Kidney epithelial cell (primary cell): ENCODE data around the gene CRYM. TPM values are rescaled to one million over a fixed set of nuclear protein-coding genes. Genes with fewer than 3 reads are reported as not detected.

Experiments used
- DNase-seq: peaks from one replicate; pipeline ENCODE4 v3.0.0-alpha.2; 2010; ENCODE audit warnings: low read depth
- H3K27me3 ChIP-seq: 2 replicates; pipeline ENCODE4 v1.6.0; 2011; ENCODE audit warnings: low read length; ENCODE audit not compliant: control insufficient read depth, insufficient read depth
- H3K36me3 ChIP-seq: 2 replicates; pipeline ENCODE4 v1.5.1; 2011; ENCODE audit warnings: low read length; ENCODE audit not compliant: control insufficient read depth, insufficient read depth
- H3K4me3 ChIP-seq: 2 replicates; pipeline ENCODE4 v1.5.1; 2011; ENCODE audit warnings: low read depth, mild to moderate bottlenecking, control low read depth, low read length
- CTCF ChIP-seq: IDR thresholded peaks from 2 replicates; pipeline ENCODE4 v1.5.1; 2011; ENCODE audit warnings: mild to moderate bottlenecking, moderate library complexity, low read length, control low read depth, inconsistent platforms; ENCODE audit not compliant: insufficient read depth, poor library complexity, severe bottlenecking
- total RNA-seq: library from RNA; depleted of rRNA; stranded (reverse); fragments of >200 nt; gene quantifications from 2 replicates; pipeline ENCODE4 v1.2.3, GENCODE V29; 2015

Gene CRYM
- total RNA-seq, 1 donor from 2014 or later = 2.0 TPM

- no peak for DNase-seq
- TF ChIP-seq CTCF = no peak
- Histone ChIP-seq H3K4me3 (no peak overlapping the region), H3K36me3 (no peaks in the 10 kb centered on the region), H3K27me3 (peaks cover 11% of the 10 kb centered on the region)
Observed at GRCh38 chr16:21281698-21282389, 3.8 kb upstream of the CRYM start.

GRCh38 chr16:21279501-21279900 is 1.4 kb upstream of the CRYM start:
- no peak for TF ChIP-seq CTCF
- no peak overlapping the region for H3K4me3 ChIP-seq
- H3K27me3 ChIP-seq = peaks cover 13% of the 10 kb centered on the region
- no peaks in the 10 kb centered on the region for H3K36me3 ChIP-seq
- DNase-seq = no peak

DNA sequence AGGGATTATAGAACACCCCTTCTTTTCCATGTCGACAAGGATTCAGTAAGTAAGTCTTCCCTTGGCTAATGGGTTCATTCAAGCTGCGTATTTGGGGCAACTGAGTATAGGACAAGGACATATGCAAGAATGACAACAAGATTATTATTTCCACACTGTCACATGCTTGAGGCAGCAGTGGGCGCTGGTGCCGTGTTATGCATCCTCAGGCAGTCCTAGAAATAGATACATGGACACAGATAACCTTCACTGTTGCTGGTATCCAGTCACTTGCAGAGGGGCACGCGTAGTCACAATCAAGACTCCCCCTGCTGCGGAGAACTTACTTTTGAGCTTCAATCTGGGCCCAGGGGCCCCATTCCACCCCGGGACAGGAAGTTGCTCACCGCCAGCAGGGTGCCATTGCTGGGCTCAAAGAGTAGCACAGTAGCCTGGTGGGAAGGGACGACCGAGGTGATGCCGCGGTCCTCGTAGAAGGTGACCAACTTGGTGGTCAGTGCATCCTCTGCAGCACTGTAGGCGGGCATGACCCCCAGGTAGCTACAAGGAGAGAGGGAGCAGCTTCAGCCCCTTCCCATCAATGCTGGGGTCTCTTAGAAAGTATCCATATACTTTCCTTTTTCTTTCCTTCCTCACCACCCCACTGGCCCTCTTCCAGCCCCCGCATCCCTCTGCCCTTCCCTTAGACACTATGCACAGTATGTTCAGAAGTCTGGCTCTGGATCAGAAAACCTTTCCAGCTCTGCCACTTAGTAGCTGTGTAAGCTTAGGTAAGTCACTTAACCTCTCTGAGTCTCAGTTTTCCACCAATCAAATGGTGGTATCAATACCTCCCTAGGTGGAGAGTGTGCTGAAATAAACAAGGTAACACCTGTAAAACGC is 804 bp downstream of the CRYM start:
- no peak for TF ChIP-seq CTCF
- DNase-seq = no peak
- no peaks in the 10 kb centered on the region for H3K36me3 ChIP-seq
- peak overlapping the region; percentile 65 for H3K4me3 ChIP-seq
- peaks cover 11% of the 10 kb centered on the region for H3K27me3 ChIP-seq

DNA sequence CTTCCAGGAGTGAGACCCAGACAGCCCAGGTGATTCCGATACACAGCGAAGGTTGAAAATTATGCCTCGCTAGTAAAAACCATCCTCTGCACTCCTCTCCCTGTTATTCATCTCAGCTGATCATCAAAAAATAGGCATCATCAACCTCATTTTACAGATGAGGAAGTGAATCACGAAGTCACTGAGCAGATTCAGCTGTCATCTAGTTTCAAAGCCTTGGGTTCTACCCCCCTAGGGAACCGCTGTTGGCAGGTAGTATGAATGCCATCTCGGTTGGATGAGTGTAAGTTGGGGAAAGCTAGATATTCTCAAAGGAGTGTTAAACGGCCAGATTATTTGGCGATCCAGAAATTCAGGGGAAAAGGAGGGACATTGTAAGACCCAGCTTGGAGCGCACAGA is 2.0 kb downstream of the CRYM start:
- DNase-seq = no peak
- H3K27me3 ChIP-seq = peaks cover 11% of the 10 kb centered on the region
- H3K36me3 ChIP-seq = no peaks in the 10 kb centered on the region
- H3K4me3 ChIP-seq = no peak overlapping the region
- no peak for TF ChIP-seq CTCF

DNA sequence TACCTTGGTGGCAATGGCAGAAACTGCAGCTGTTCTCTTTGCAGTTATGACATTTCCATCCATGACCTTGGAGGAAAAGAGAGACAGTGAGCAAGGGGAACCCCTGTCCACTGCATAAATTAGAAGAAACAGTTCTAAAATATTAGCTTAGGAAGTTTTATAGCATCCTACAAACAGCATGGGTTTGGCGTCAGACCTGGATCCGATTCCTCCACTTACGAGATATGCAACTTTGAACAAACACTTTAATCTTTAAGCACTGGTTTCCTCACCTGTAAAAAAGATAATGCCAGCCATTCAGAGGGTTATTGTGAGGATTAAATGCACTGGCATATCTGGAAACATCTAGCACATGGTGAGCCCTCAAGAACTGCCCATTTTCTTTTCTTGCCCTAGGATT is 2.6 kb downstream of the CRYM start:
- no peak for DNase-seq
- H3K36me3 ChIP-seq = no peaks in the 10 kb centered on the region
- no peak overlapping the region for H3K4me3 ChIP-seq
- no peak for TF ChIP-seq CTCF
- peaks cover 11% of the 10 kb centered on the region for H3K27me3 ChIP-seq
